Measurements from ENCODE around the gene CLN3.
A peak's percentile ranks its signal among the peaks of the same experiment; 100 is the strongest.
"Not testable (repeated sequence)": the region's sequence is repeated elsewhere in the genome, so short reads cannot be mapped to it uniquely, and the experiment has no call there.

The CLN3 gene

GRCh38 chr16:28491970-28492474, at the start of gene CLN3:
CLN3 (minus strand) TSS chr16:28492074; CDS start chr16:28491759, 315 bp downstream.
- peak; percentile 70 to 73 for DNase-seq (ENCODE audit: low read depth in 1 of 2, low spot score in 1 of 2)

GRCh38 chr16:28540346-28540745, 48.5 kb upstream of the CLN3 start:
- no peak for DNase-seq (ENCODE audit: low read depth in 1 of 2, low spot score in 1 of 2)

GRCh38 chr16:28538733-28539596, 47.1 kb upstream of the CLN3 start, which contains the start of gene NUPR1:
NUPR1 (minus strand) TSS chr16:28538974; CDS start chr16:28538907, 67 bp downstream.
- no peak for DNase-seq (ENCODE audit: low read depth in 1 of 2, low spot score in 1 of 2)

GRCh38 chr16:28537964-28538732, 46.3 kb upstream of the CLN3 start:
- DNase-seq (ENCODE audit: low read depth in 1 of 2, low spot score in 1 of 2): no peak

- no peak for DNase-seq (ENCODE audit: low read depth in 1 of 2, low spot score in 1 of 2)
Measured at GRCh38 chr16:28537076-28537475, 45.2 kb upstream of the CLN3 start.

GRCh38 chr16:28534542-28535373, 42.9 kb upstream of the CLN3 start:
- DNase-seq (ENCODE audit: low read depth in 1 of 2, low spot score in 1 of 2): no peak

- DNase-seq (ENCODE audit: low read depth in 1 of 2, low spot score in 1 of 2): no peak
Measured at GRCh38 chr16:28532940-28533647, 41.2 kb upstream of the CLN3 start.

- no peak for DNase-seq (ENCODE audit: low read depth in 1 of 2, low spot score in 1 of 2)
Measured at GRCh38 chr16:28531777-28532744, 40.2 kb upstream of the CLN3 start.

GRCh38 chr16:28529124-28529523, 37.2 kb upstream of the CLN3 start:
- no peak for DNase-seq (ENCODE audit: low read depth in 1 of 2, low spot score in 1 of 2)

- DNase-seq (ENCODE audit: low read depth in 1 of 2, low spot score in 1 of 2): no peak
Measured at GRCh38 chr16:28528463-28528867, 36.6 kb upstream of the CLN3 start.

GRCh38 chr16:28527985-28528384, 36.1 kb upstream of the CLN3 start:
- DNase-seq (ENCODE audit: low read depth in 1 of 2, low spot score in 1 of 2): no peak

- not testable (repeated sequence) for DNase-seq (ENCODE audit: low read depth in 1 of 2, low spot score in 1 of 2)
Measured at GRCh38 chr16:28527100-28527785, 35.4 kb upstream of the CLN3 start.

GRCh38 chr16:28526201-28527099, 34.6 kb upstream of the CLN3 start:
- no peak for DNase-seq (ENCODE audit: low read depth in 1 of 2, low spot score in 1 of 2)

GRCh38 chr16:28524681-28525171, 32.9 kb upstream of the CLN3 start:
- DNase-seq (ENCODE audit: low read depth in 1 of 2, low spot score in 1 of 2): no peak

- DNase-seq (ENCODE audit: low read depth in 1 of 2, low spot score in 1 of 2): no peak
Measured at GRCh38 chr16:28522792-28523191, 30.9 kb upstream of the CLN3 start.

GRCh38 chr16:28521436-28521835, 29.6 kb upstream of the CLN3 start:
- DNase-seq (ENCODE audit: low read depth in 1 of 2, low spot score in 1 of 2): no peak

GRCh38 chr16:28520672-28521071, 28.8 kb upstream of the CLN3 start:
- no peak for DNase-seq (ENCODE audit: low read depth in 1 of 2, low spot score in 1 of 2)
